HT-29 (cell line): ENCODE data around the gene LRRC18. TPM values are rescaled to one million over a fixed set of nuclear protein-coding genes. Genes with fewer than 3 reads are reported as not detected.

Source experiments
- DNase-seq: peaks from one replicate; pipeline ENCODE4 v3.0.0-alpha.2; 2015; ENCODE audit warnings: low spot score
- total RNA-seq: library from RNA; depleted of rRNA; stranded (reverse); fragments of >200 nt; shearing (Covaris generic); gene quantifications from 2 replicates; pipeline ENCODE4 v1.2.3, GENCODE V29; 2014

Gene LRRC18
- total RNA-seq, 1 experiment from 2014 or later = not detected

GRCh38 chr10:48946332-48946731, 6.7 kb upstream of the LRRC18 start:
- DNase-seq = no peak

GRCh38 chr10:48945441-48946130, 5.9 kb upstream of the LRRC18 start:
- DNase-seq = peak; percentile 18

- no peak for DNase-seq
Observed at GRCh38 chr10:48944171-48944570, 4.5 kb upstream of the LRRC18 start.

GRCh38 chr10:48943096-48943495, 3.5 kb upstream of the LRRC18 start:
- DNase-seq = no peak

GRCh38 chr10:48941427-48942075, 1.9 kb upstream of the LRRC18 start:
- no peak for DNase-seq

- DNase-seq = no peak
Observed at GRCh38 chr10:48940958-48941357, 1.3 kb upstream of the LRRC18 start.

GRCh38 chr10:48940372-48940771, 732 bp upstream of the LRRC18 start:
- no peak for DNase-seq

- DNase-seq = no peak
Observed at GRCh38 chr10:48938990-48939536, 577 bp downstream of the LRRC18 start.

- no peak for DNase-seq
Observed at GRCh38 chr10:48938281-48938680, 1.4 kb downstream of the LRRC18 start.

GRCh38 chr10:48937796-48938195, 1.8 kb downstream of the LRRC18 start:
- DNase-seq = no peak

GRCh38 chr10:48935577-48935976, 4.1 kb downstream of the LRRC18 start:
- no peak for DNase-seq

- DNase-seq = no peak
Observed at GRCh38 chr10:48934672-48935501, 4.8 kb downstream of the LRRC18 start.

GRCh38 chr10:48932831-48933664, 6.6 kb downstream of the LRRC18 start:
- DNase-seq = no peak

GRCh38 chr10:48931188-48931587, 8.5 kb downstream of the LRRC18 start:
- no peak for DNase-seq

GRCh38 chr10:48929413-48929990, 10.1 kb downstream of the LRRC18 start:
- no peak for DNase-seq

- DNase-seq = no peak
Observed at GRCh38 chr10:48926764-48927540, 12.7 kb downstream of the LRRC18 start.

GRCh38 chr10:48926255-48926654, 13.4 kb downstream of the LRRC18 start:
- no peak for DNase-seq

- no peak for DNase-seq
Observed at GRCh38 chr10:48924988-48925387, 14.7 kb downstream of the LRRC18 start.

- DNase-seq = no peak
Observed at GRCh38 chr10:48923748-48924147, 15.9 kb downstream of the LRRC18 start.

- no peak for DNase-seq
Observed at GRCh38 chr10:48913674-48914073, 26.0 kb downstream of the LRRC18 start.
